Measurements from ENCODE around the gene RAD51B.

The RAD51B gene

GRCh38 chr14:68497011-68497410 lies 677.4 kb downstream of the RAD51B start:
- Histone ChIP-seq H3K27ac (ENCODE audit: low read length) (no peak overlapping the region), H3K9me2 (replicated peaks; ENCODE audit: insufficient read depth, low read length) (no peaks in the 10 kb centered on the region), H3K79me2 (ENCODE audit: low read length) (no peaks in the 10 kb centered on the region), H3K27me3 (replicated peaks; ENCODE audit: insufficient read depth, low read length) (no peaks in the 10 kb centered on the region), H2AFZ (ENCODE audit: low read length) (no peak overlapping the region), H3K4me1 (ENCODE audit: low read length) (no peaks in the 10 kb centered on the region), H3K36me3 (replicated peaks; ENCODE audit: insufficient read depth, low read length) (no peaks in the 10 kb centered on the region), H3K9ac (ENCODE audit: low read length) (no peak overlapping the region), H3K4me3 (ENCODE audit: low read length) (no peak overlapping the region), H4K20me1 (ENCODE audit: insufficient read depth, low read length) (no peaks in the 10 kb centered on the region), H3K4me2 (ENCODE audit: low read depth, low read length) (no peak overlapping the region), H3K9me3 (replicated peaks; ENCODE audit: insufficient read depth, low read length) (no peaks in the 10 kb centered on the region), H3F3A (ENCODE audit: insufficient read depth, low read length) (no peaks in the 10 kb centered on the region)
- no peak for DNase-seq
- no peak for TF ChIP-seq EZH2 (optimal IDR thresholded peaks at IDR 0.05; ENCODE audit: low read depth, low read length)
- no peak for TF ChIP-seq EZH2phosphoT487 (IDR thresholded peaks at IDR 0.05; ENCODE audit: low read length)
- TF ChIP-seq CTCF (IDR thresholded peaks at IDR 0.05; ENCODE audit: low read length): no peak

GRCh38 chr14:68499451-68499850 lies 679.9 kb downstream of the RAD51B start:
- no peak for DNase-seq
- H4K20me1 ChIP-seq (ENCODE audit: insufficient read depth, low read length): no peaks in the 10 kb centered on the region
- no peak for TF ChIP-seq EZH2phosphoT487 (IDR thresholded peaks at IDR 0.05; ENCODE audit: low read length)
- no peak for TF ChIP-seq EZH2 (optimal IDR thresholded peaks at IDR 0.05; ENCODE audit: low read depth, low read length)
- TF ChIP-seq CTCF (IDR thresholded peaks at IDR 0.05; ENCODE audit: low read length): no peak
- H3F3A ChIP-seq (ENCODE audit: insufficient read depth, low read length): no peaks in the 10 kb centered on the region
- H3K27ac ChIP-seq (ENCODE audit: low read length): no peak overlapping the region
- H3K36me3 ChIP-seq (replicated peaks; ENCODE audit: insufficient read depth, low read length): no peaks in the 10 kb centered on the region
- no peaks in the 10 kb centered on the region for H3K9me3 ChIP-seq (replicated peaks; ENCODE audit: insufficient read depth, low read length)
- no peak overlapping the region for H2AFZ ChIP-seq (ENCODE audit: low read length)
- H3K9ac ChIP-seq (ENCODE audit: low read length): no peak overlapping the region
- H3K4me2 ChIP-seq (ENCODE audit: low read depth, low read length): no peak overlapping the region
- H3K4me1 ChIP-seq (ENCODE audit: low read length): no peaks in the 10 kb centered on the region
- H3K27me3 ChIP-seq (replicated peaks; ENCODE audit: insufficient read depth, low read length): no peaks in the 10 kb centered on the region
- H3K9me2 ChIP-seq (replicated peaks; ENCODE audit: insufficient read depth, low read length): no peaks in the 10 kb centered on the region
- no peak overlapping the region for H3K4me3 ChIP-seq (ENCODE audit: low read length)
- H3K79me2 ChIP-seq (ENCODE audit: low read length): no peaks in the 10 kb centered on the region

- Histone ChIP-seq H3F3A (ENCODE audit: insufficient read depth, low read length) (no peaks in the 10 kb centered on the region), H3K4me3 (ENCODE audit: low read length) (no peak overlapping the region), H3K27me3 (replicated peaks; ENCODE audit: insufficient read depth, low read length) (no peaks in the 10 kb centered on the region), H3K36me3 (replicated peaks; ENCODE audit: insufficient read depth, low read length) (no peaks in the 10 kb centered on the region), H3K27ac (ENCODE audit: low read length) (no peak overlapping the region), H3K4me1 (ENCODE audit: low read length) (no peaks in the 10 kb centered on the region), H4K20me1 (ENCODE audit: insufficient read depth, low read length) (no peaks in the 10 kb centered on the region), H3K4me2 (ENCODE audit: low read depth, low read length) (no peak overlapping the region), H3K9me2 (replicated peaks; ENCODE audit: insufficient read depth, low read length) (no peaks in the 10 kb centered on the region), H2AFZ (ENCODE audit: low read length) (no peak overlapping the region), H3K9me3 (replicated peaks; ENCODE audit: insufficient read depth, low read length) (no peaks in the 10 kb centered on the region), H3K79me2 (ENCODE audit: low read length) (no peaks in the 10 kb centered on the region), H3K9ac (ENCODE audit: low read length) (no peak overlapping the region)
- TF ChIP-seq CTCF (IDR thresholded peaks at IDR 0.05; ENCODE audit: low read length) (no peak), EZH2 (optimal IDR thresholded peaks at IDR 0.05; ENCODE audit: low read depth, low read length) (no peak), EZH2phosphoT487 (IDR thresholded peaks at IDR 0.05; ENCODE audit: low read length) (no peak)
- DNase-seq: no peak
These were observed 681.6 kb downstream of the RAD51B start for GRCh38 chr14:68501171-68501570.
